Mucosa of rectum (tissue), 2 donors: ENCODE data around the gene ZGPAT.

Experiments used
- H3K27ac ChIP-seq, 2 donors: one replicate each; pipeline ENCODE4 v1.7.0; 2013; ENCODE audit warnings: inconsistent platforms in 2 of 2, low read depth in 2 of 2, low read length in 2 of 2
- H3K27me3 ChIP-seq, 2 donors: one replicate each; pipeline ENCODE4 v1.7.0; 2013; ENCODE audit warnings: low read length in 2 of 2; ENCODE audit not compliant: control insufficient read depth in 2 of 2, insufficient read depth in 2 of 2
- H3K36me3 ChIP-seq, 2 donors: one replicate each; pipeline ENCODE4 v1.7.0; 2013; ENCODE audit warnings: low read length in 2 of 2; ENCODE audit not compliant: control insufficient read depth in 2 of 2, insufficient read depth in 2 of 2
- H3K4me1 ChIP-seq, 2 donors: one replicate each; pipeline ENCODE4 v1.7.0; 2013; ENCODE audit warnings: low read length in 2 of 2, mild to moderate bottlenecking in 1 of 2; ENCODE audit not compliant: control insufficient read depth in 2 of 2, insufficient read depth in 2 of 2
- H3K4me3 ChIP-seq, 2 donors: one replicate each; pipeline ENCODE4 v1.7.0; 2013; ENCODE audit warnings: low read length in 2 of 2
- H3K9ac ChIP-seq, 2 donors: one replicate each; pipeline ENCODE4 v1.7.0; 2013; ENCODE audit warnings: low read length in 2 of 2, low read depth in 1 of 2, mild to moderate bottlenecking in 1 of 2
- H3K9me3 ChIP-seq, 2 donors: one replicate each; pipeline ENCODE4 v1.7.0; 2013; ENCODE audit warnings: low read length in 2 of 2; ENCODE audit not compliant: control insufficient read depth in 2 of 2
- donor health status: healthy.
- donor health status: Normal muscosa, but diverticular disease.

The ZGPAT gene

GRCh38 chr20:63703471-63703975 lies 4.3 kb upstream of the ZGPAT start:
- Histone ChIP-seq H3K9ac (no peak overlapping the region), H3K36me3 (peaks cover 23 to 31% of the 10 kb centered on the region in 2 donors), H3K4me1 (peaks cover 14 to 15% of the 10 kb centered on the region in 2 donors), H3K27ac (no peak overlapping the region), H3K9me3 (no peaks in the 10 kb centered on the region), H3K27me3 (no peaks in the 10 kb centered on the region), H3K4me3 (no peak overlapping the region)

DNA sequence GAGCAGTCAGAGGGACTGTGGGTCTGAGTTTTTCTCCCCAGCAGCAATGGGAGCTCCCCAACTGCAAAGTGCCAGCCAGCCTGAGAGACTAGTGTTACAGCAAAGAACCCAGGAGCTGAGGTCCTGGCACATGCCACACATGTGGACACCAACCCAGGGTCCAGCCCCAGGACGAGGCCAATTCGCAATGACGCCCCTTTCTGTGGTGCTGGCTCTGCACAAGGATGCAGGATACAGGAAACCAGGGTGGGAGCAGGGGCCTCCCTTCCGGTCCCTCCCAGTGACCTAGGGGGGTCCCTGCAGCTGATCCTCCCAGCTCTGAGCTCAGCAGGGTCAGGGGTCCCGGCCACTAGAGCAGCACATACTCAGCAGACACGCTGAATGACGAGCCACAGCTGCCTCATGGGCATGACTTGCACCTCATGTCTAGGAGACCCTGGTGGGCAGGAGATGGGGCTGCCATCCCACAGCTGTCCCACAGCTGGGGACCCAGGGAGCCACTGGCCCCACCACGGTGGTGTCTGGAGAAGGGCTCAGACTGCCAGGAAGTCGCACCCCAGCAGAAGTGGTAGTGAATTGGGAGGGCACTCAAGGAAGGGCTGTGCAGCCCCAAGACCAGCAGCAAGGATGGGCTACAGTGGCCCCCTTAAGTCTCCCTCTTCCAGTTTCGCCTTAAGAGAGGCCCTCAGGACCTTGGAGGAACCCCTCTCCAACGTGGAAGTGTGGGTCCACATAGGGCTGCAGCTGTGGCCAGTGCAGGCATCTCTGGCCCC lies 3.7 kb upstream of the ZGPAT start:
- Histone ChIP-seq H3K9me3 (no peaks in the 10 kb centered on the region), H3K9ac (no peak overlapping the region), H3K4me1 (peaks cover 21 to 22% of the 10 kb centered on the region in 2 donors), H3K4me3 (no peak overlapping the region), H3K36me3 (peaks cover 23 to 31% of the 10 kb centered on the region in 2 donors), H3K27ac (no peak overlapping the region), H3K27me3 (no peaks in the 10 kb centered on the region)

DNA sequence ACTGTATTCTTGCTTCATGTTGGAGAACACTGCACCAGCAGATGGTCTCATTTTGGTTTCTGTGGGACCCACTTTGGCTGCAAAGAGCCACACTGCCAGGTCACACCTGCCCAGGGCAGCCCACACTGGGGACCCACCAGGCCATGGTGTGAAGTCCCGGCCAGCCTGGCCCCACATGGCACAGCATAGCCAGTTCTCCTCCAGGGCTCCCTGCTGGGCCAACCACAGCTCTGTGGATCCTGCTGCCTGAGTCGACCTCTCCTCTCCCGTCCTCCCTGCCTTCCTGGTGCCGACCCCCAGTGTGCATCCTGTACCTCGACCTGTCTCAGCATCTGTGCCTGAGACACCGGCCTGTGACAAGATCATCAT lies 3.1 kb upstream of the ZGPAT start:
- Histone ChIP-seq H3K4me1 (peaks cover 21 to 23% of the 10 kb centered on the region in 2 donors), H3K36me3 (peaks cover 23 to 31% of the 10 kb centered on the region in 2 donors), H3K9me3 (no peaks in the 10 kb centered on the region), H3K4me3 (no peak overlapping the region), H3K27ac (no peak overlapping the region), H3K27me3 (no peaks in the 10 kb centered on the region), H3K9ac (no peak overlapping the region)

GRCh38 chr20:63705232-63706026 lies 2.4 kb upstream of the ZGPAT start:
- H3K36me3 ChIP-seq, result peaks cover 23 to 31% of the 10 kb centered on the region in 2 donors
- H3K27ac ChIP-seq, result no peak overlapping the region
- H3K4me1 ChIP-seq, result peaks cover 21 to 23% of the 10 kb centered on the region in 2 donors
- H3K4me3 ChIP-seq, result no peak overlapping the region
- no peak overlapping the region for H3K9ac ChIP-seq
- no peaks in the 10 kb centered on the region for H3K27me3 ChIP-seq
- H3K9me3 ChIP-seq, result no peaks in the 10 kb centered on the region

DNA sequence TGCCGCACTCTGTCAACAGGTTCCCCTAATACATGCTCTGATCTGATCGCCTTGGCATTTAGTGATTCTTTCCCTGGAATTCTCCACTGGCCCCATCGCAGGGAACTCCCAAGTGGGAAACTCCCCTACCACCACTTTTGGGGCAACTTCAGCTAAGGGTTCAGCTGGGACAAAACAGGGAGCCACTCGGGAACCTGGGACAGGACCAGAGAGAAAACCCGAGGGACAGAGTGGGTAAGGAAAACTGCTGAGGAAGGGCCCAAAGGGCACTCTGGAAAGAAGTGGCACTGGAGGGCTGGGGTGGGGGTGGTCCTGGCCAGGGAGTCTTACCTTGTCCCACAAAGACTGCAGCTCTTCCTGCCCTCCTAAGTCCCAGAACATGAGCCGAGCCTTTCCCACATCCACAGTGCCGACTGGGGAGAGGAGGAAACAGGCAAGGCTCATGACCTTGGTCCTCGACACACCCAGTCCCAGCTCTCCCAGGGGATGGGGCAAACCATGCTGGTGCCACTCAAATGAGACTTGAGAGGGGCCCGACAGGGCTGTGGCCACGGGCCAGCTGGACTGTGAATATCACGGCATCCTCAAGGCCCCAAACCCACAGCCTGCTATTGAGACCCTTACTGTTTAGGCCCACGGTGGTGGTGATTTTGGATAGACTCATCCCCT lies 1.7 kb upstream of the ZGPAT start:
- H3K4me1 ChIP-seq, result peaks cover 21 to 23% of the 10 kb centered on the region in 2 donors
- peak overlapping the region; percentile 80 to 81 for H3K4me3 ChIP-seq
- peak overlapping the region in 1 of 2 donors; percentile 84 for H3K27ac ChIP-seq
- H3K27me3 ChIP-seq, result no peaks in the 10 kb centered on the region
- H3K36me3 ChIP-seq, result peaks cover 23 to 36% of the 10 kb centered on the region in 2 donors
- peak overlapping the region in 1 of 2 donors; percentile 89 for H3K9ac ChIP-seq
- no peaks in the 10 kb centered on the region for H3K9me3 ChIP-seq

GRCh38 chr20:63706852-63707557 lies 834 bp upstream of the ZGPAT start:
- no peaks in the 10 kb centered on the region for H3K27me3 ChIP-seq
- H3K9ac ChIP-seq, result peak overlapping the region; percentile 74 to 89
- no peaks in the 10 kb centered on the region for H3K9me3 ChIP-seq
- peak overlapping the region; percentile 84 to 86 for H3K27ac ChIP-seq
- peaks cover 21 to 23% of the 10 kb centered on the region in 2 donors for H3K4me1 ChIP-seq
- peaks cover 23 to 42% of the 10 kb centered on the region in 2 donors for H3K36me3 ChIP-seq
- peak overlapping the region; percentile 80 to 81 for H3K4me3 ChIP-seq

GRCh38 chr20:63708301-63709148 lies 686 bp downstream of the ZGPAT start:
- H3K9me3 ChIP-seq, result no peaks in the 10 kb centered on the region
- H3K4me1 ChIP-seq, result peaks cover 21 to 23% of the 10 kb centered on the region in 2 donors
- H3K9ac ChIP-seq, result peak overlapping the region; percentile 70 to 89
- no peaks in the 10 kb centered on the region for H3K27me3 ChIP-seq
- peak overlapping the region in 1 of 2 donors; percentile 86 for H3K27ac ChIP-seq
- H3K4me3 ChIP-seq, result peak overlapping the region; percentile 80 to 81
- peaks cover 23 to 45% of the 10 kb centered on the region in 2 donors for H3K36me3 ChIP-seq

DNA sequence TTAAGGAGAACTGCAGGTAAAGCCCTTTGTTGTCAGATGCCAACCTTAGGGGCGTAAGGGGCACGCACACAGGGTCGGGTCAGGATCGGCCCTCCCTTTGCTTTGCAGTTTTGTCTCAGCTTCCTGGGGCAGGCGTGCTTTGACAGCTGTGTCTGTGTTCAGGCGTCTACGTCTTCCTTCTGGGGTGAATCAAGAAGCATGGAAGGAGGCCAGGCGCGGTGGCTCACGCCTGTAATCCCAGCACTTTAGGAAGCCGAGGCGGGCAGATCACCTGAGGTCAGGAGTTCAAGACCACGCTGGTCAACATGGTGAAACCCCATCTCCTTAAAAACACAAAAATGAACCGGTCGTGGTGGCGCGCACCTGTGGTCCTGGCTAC lies 1.3 kb downstream of the ZGPAT start:
- Histone ChIP-seq H3K36me3 (peaks cover 19 to 39% of the 10 kb centered on the region in 2 donors), H3K27me3 (no peaks in the 10 kb centered on the region), H3K9me3 (no peaks in the 10 kb centered on the region), H3K9ac (peak overlapping the region in 1 of 2 donors; percentile 89), H3K27ac (no peak overlapping the region), H3K4me1 (peaks cover 21 to 23% of the 10 kb centered on the region in 2 donors), H3K4me3 (peak overlapping the region; percentile 80 to 81)
